Erythroblast (primary cell): ENCODE measurements around the gene TTLL3.

Experiments
- GATA1 ChIP-seq: IDR thresholded peaks from 2 replicates; pipeline ENCODE4 v1.6.1; 2011; ENCODE audit warnings: low read depth, mild to moderate bottlenecking, control low read depth, low read length, moderate library complexity
- POLR2A ChIP-seq: IDR thresholded peaks from 2 replicates; pipeline ENCODE4 v1.6.1; 2011; ENCODE audit warnings: mild to moderate bottlenecking, low read length

- TF ChIP-seq POLR2A (no peak), GATA1 (no peak)
Measured at GRCh38 chr3:9818666-9819335, 8.7 kb downstream of the TTLL3 start.
